CD4-positive, alpha-beta T cell (primary cell): Measurements from ENCODE around the gene ALOX12B. TPM values are rescaled to one million over a fixed set of nuclear protein-coding genes. Genes with fewer than 3 reads are reported as not detected.
"Not testable (repeated sequence)": the region's sequence is repeated elsewhere in the genome, so short reads cannot be mapped to it uniquely, and the experiment has no call there.

Experiments used
- ATAC-seq: fragments of 200-7000 bp; cut with Tn5 transposase; one replicate; pipeline ENCODE4 v1.10.0; 2022; ENCODE audit warnings: mild to moderate bottlenecking; ENCODE audit not compliant: poor library complexity
- CTCF ChIA-PET: fragments of 350-600 bp; sonication (Branson Sonifier 250); formaldehyde crosslinking; loops from one replicate; lab custom pipeline; 2021; ENCODE audit warnings: antibody characterized with exemption, inconsistent platforms; lab: Charles Lee
- POLR2A ChIA-PET: fragments of 350-600 bp; sonication (Branson Sonifier 250); formaldehyde crosslinking; loops from one replicate; lab custom pipeline; 2021; ENCODE audit warnings: antibody characterized with exemption, inconsistent platforms; lab: Charles Lee
- DNase-seq, 14 experiments: peaks; one replicate each; pipeline ENCODE4 v3.0.0-alpha.2; 2013 to 2020; ENCODE audit warnings: mixed read lengths in 2 of 14
- H3K27ac ChIP-seq, 2 donors: one replicate each; pipeline versions ENCODE4 v1.5.1 to v1.7.0; 2013; ENCODE audit warnings: low read length in 2 of 2, low read depth in 1 of 2, mild to moderate bottlenecking in 1 of 2
- H3K27me3 ChIP-seq, 2 experiments: 1 replicate in 1 of 2; 2 replicates in 1 of 2; pipeline versions ENCODE4 v1.6.1 to v1.7.0; 2013; ENCODE audit warnings: low read length in 2 of 2, control low read depth in 1 of 2, mild to moderate bottlenecking in 1 of 2, moderate library complexity in 1 of 2; ENCODE audit not compliant: insufficient read depth in 2 of 2, control insufficient read depth in 1 of 2
- H3K36me3 ChIP-seq: one replicate; pipeline ENCODE4 v1.6.1; 2013; ENCODE audit warnings: low read length, control low read depth; ENCODE audit not compliant: insufficient read depth
- H3K4me1 ChIP-seq: one replicate; pipeline ENCODE4 v1.6.1; 2013; ENCODE audit warnings: low read length, control low read depth; ENCODE audit not compliant: insufficient read depth
- H3K4me3 ChIP-seq: one replicate; pipeline ENCODE4 v1.5.1; 2013; ENCODE audit warnings: mild to moderate bottlenecking, low read length, moderate library complexity
- H3K9me3 ChIP-seq, 2 experiments: 1 replicate in 1 of 2; 2 replicates in 1 of 2; pipeline versions ENCODE4 v1.6.1 to v1.7.0; 2013; ENCODE audit warnings: low read length in 2 of 2, mild to moderate bottlenecking in 2 of 2, control low read depth in 1 of 2, moderate library complexity in 1 of 2; ENCODE audit not compliant: control insufficient read depth in 1 of 2, insufficient read depth in 1 of 2
- H3K27ac Mint-ChIP-seq: one replicate; pipeline ENCODE4 v1.8.0; 2020; ENCODE audit warnings: mixed read lengths
- H3K27me3 Mint-ChIP-seq: one replicate; pipeline ENCODE4 v1.8.0; 2021; ENCODE audit warnings: mixed read lengths
- H3K36me3 Mint-ChIP-seq: one replicate; pipeline ENCODE4 v1.8.0; 2021; ENCODE audit warnings: low read depth, mixed read lengths
- H3K4me1 Mint-ChIP-seq: one replicate; pipeline ENCODE4 v1.8.0; 2021; ENCODE audit warnings: low read depth, mixed read lengths
- H3K4me3 Mint-ChIP-seq: one replicate; pipeline ENCODE4 v1.8.0; 2020; ENCODE audit warnings: mild to moderate bottlenecking, mixed read lengths
- H3K9me3 Mint-ChIP-seq: one replicate; pipeline ENCODE4 v1.8.0; 2020; ENCODE audit warnings: mixed read lengths
- CTCF ChIP-seq: fragments of 200-600 bp; IDR thresholded peaks from one replicate; pipeline ENCODE4 v1.8.0; 2022; ENCODE audit warnings: antibody characterized with exemption, mild to moderate bottlenecking
- intact Hi-C, 2 experiments: fragments of 100-400 bp; cut with DNase I in 1 of 2; cut with micrococcal nuclease in 1 of 2; formaldehyde crosslinking; loops; one replicate each; pipeline versions ENCODE4 v1.15.1 to v1.9.0; 2023 to 2025; cut with DNase I, micrococcal nuclease
- total RNA-seq, 174 experiments: library from RNA in 2 of 174; stranded (reverse) in 2 of 174; gene quantifications; one replicate each; pipeline ENCODE4 v1.2.3 and lab custom pipeline; 2021 to 2026

Gene ALOX12B
- total RNA-seq, 2 experiments from 2014 or later: 0.41 TPM; not detected in 1

GRCh38 chr17:8080208-8080798, 7.2 kb downstream of the ALOX12B start:
- ChIA-PET CTCF (interaction anchor here (0.6 to 2.0 kb wide), 5 partner anchors 19 to 676 kb away, joined by 3 to 24 read pairs (median 5); partner anchors contain the start of gene ALOXE3), POLR2A (interaction anchor here (1.3 to 1.6 kb wide), 3 partner anchors 40 to 167 kb away, joined by 3 to 17 read pairs (median 4); partner anchors contain the start of gene CTC1)
- no peaks in the 10 kb centered on the region for H3K27me3 ChIP-seq
- Mint-ChIP-seq H3K9me3 (no peaks in the 10 kb centered on the region), H3K36me3 (peaks cover 4% of the 10 kb centered on the region), H3K4me1 (peaks cover 15% of the 10 kb centered on the region), H3K27me3 (no peaks in the 10 kb centered on the region), H3K4me3 (peak overlapping the region; percentile 92), H3K27ac (peak overlapping the region; percentile 76)
- no peaks in the 10 kb centered on the region for H3K36me3 ChIP-seq
- ATAC-seq (no peak), DNase-seq (no peak)
- peaks cover 20% of the 10 kb centered on the region for H3K4me1 ChIP-seq
- peak; percentile 10 for TF ChIP-seq CTCF
- no peaks in the 10 kb centered on the region for H3K9me3 ChIP-seq
- H3K27ac ChIP-seq: no peak overlapping the region
- intact Hi-C loops: loop anchor here in 1 of 2 experiments (1.0 to 2.0 kb wide), 3 partner anchors 30 to 220 kb away; partner anchors contain the start of gene ALOXE3
- H3K4me3 ChIP-seq: peak overlapping the region; percentile 77

DNA sequence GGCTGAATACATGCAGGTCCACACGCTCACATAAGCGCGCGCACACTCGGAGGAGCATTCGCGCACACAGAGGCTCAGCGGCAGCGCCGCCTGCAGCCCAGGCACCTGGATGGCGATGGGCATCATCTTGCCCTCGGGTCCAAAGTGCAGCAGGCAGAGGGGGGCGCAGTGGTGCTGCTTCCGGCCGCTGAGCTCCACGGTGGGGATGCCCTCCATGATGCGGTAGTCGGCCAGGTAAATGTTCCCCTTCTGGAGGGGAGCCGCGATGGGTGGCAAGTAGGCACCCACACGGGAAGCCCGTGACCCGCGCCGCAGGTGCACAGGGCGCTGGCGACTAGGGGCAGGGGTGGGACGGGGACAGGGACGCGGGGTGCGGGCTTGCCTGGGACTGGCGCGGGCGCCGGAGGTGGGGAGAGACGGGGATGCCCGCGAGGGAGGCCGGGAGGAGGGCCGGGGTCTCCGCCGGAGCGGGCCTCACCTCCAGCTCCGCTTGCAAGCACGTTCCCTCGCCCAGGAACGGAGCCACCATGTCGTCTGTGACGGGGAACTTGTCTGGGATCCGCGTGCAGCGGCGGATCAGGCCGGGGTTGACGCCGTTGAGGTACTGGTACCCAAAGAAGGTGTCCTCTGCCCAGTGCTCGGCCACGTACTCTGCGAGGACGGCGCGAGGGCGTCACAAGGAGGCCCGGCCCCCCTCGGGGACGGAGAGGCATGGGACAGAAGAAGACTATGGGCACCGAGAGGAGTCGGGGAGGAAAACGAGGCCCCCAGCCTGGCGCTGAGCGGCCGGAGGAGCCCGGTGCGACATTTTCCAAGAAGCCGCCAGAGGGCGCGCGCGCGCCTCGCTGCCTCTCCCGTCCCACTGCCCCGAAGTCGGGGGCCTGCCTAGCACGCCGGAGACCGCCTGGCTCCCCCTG, 8.0 kb downstream of the ALOX12B start:
- peak; percentile 82 for TF ChIP-seq CTCF
- Histone ChIP-seq H3K4me3 (peak overlapping the region; percentile 77), H3K9me3 (no peaks in the 10 kb centered on the region), H3K27me3 (peaks cover 4 to 6% of the 10 kb centered on the region in 2 experiments), H3K4me1 (peaks cover 20% of the 10 kb centered on the region), H3K36me3 (no peaks in the 10 kb centered on the region), H3K27ac (peak overlapping the region; percentile 52 to 70)
- CTCF ChIA-PET: interaction anchor here (0.6 to 2.0 kb wide), 18 partner anchors 9 to 675 kb away, joined by 3 to 24 read pairs (median 4); partner anchors contain the start of gene ALOXE3
- intact Hi-C loops: loop anchor here in 1 of 2 experiments (1.0 to 2.0 kb wide), 3 partner anchors 31 to 221 kb away; partner anchors contain the start of gene ALOXE3
- peak; percentile 80 for ATAC-seq
- peak overlapping the region; percentile 92 for H3K4me3 Mint-ChIP-seq
- peaks cover 7% of the 10 kb centered on the region for H3K27me3 Mint-ChIP-seq
- H3K36me3 Mint-ChIP-seq: peaks cover 4% of the 10 kb centered on the region
- H3K9me3 Mint-ChIP-seq: no peaks in the 10 kb centered on the region
- peak; percentile 66 to 92 (median 76) for DNase-seq
- peaks cover 17% of the 10 kb centered on the region for H3K4me1 Mint-ChIP-seq
- H3K27ac Mint-ChIP-seq: peak overlapping the region; percentile 76
- POLR2A ChIA-PET: interaction anchor here (0.5 to 1.6 kb wide), 13 partner anchors 14 to 244 kb away, joined by 3 to 17 read pairs (median 4); partner anchors contain the start of gene CTC1

- H3K36me3 Mint-ChIP-seq, DNase-seq, H3K9me3 ChIP-seq, ATAC-seq, H3K27ac ChIP-seq, H3K36me3 ChIP-seq, H3K27ac Mint-ChIP-seq, intact Hi-C loops, H3K4me3 ChIP-seq, CTCF ChIA-PET, H3K9me3 Mint-ChIP-seq: not testable (repeated sequence)
- Mint-ChIP-seq H3K4me1 (peaks cover 33% of the 10 kb centered on the region), H3K27me3 (peaks cover 22% of the 10 kb centered on the region), H3K4me3 (peak overlapping the region; percentile 69)
- POLR2A ChIA-PET: interaction anchor here (1.1 kb wide), 1 partner anchor 41 kb away, joined by 3 read pairs; no protein-coding TSS in a partner anchor
- peaks cover 13 to 18% of the 10 kb centered on the region in 2 experiments for H3K27me3 ChIP-seq
- H3K4me1 ChIP-seq: peaks cover 34% of the 10 kb centered on the region
Observed at GRCh38 chr17:8077939-8078338, 9.6 kb downstream of the ALOX12B start.
